22Rv1 (cell line): ENCODE results near the gene ABLIM2.
"Not testable (repeated sequence)": the region's sequence is repeated elsewhere in the genome, so short reads cannot be mapped to it uniquely, and the experiment has no call there.

ENCODE experiments used
- H3K27ac ChIP-seq: fragments of 450-650 bp; 2 replicates; pipeline ENCODE4 v1.5.1; 2017
- CTCF ChIP-seq: fragments of 450-650 bp; IDR thresholded peaks from 2 replicates; pipeline ENCODE4 v1.5.1; 2017; ENCODE audit warnings: mild to moderate bottlenecking
- ZFX ChIP-seq: fragments of 450-650 bp; IDR thresholded peaks from 2 replicates; pipeline ENCODE4 v1.6.1; 2017; ENCODE audit warnings: antibody characterized with exemption, borderline replicate concordance

The ABLIM2 gene

GRCh38 chr4:7944599-7945220 lies 213.9 kb downstream of the ABLIM2 start:
- H3K27ac ChIP-seq: no peak overlapping the region
- TF ChIP-seq CTCF (no peak), ZFX (no peak)

- not testable (repeated sequence) for H3K27ac ChIP-seq
Observed at GRCh38 chr4:7943688-7944087, 214.9 kb downstream of the ABLIM2 start.

DNA sequence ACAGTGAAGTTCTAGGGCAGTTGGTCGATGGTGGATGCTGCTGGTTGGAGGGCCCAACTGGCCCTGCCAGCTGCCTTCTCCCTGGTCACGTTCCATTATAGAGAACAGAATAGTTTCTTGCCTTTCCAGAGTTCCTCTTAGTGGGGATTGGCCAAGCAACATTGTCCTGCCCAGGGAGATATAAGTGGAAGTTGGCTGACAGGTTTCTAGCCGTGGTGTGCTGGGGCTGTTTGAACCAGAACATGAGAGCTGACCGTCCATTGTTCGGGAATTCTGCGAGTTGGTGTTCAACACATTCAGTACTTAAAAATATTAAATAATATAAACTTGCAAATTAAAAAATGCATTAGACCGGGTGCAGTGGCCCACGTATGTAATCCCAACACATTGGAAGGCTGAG lies 215.4 kb downstream of the ABLIM2 start:
- no peak overlapping the region for H3K27ac ChIP-seq
- no peak for TF ChIP-seq CTCF
- TF ChIP-seq ZFX: no peak

- no peak overlapping the region for H3K27ac ChIP-seq
- TF ChIP-seq CTCF: no peak
- TF ChIP-seq ZFX: no peak
Observed at GRCh38 chr4:7941965-7942496, 216.6 kb downstream of the ABLIM2 start.

DNA sequence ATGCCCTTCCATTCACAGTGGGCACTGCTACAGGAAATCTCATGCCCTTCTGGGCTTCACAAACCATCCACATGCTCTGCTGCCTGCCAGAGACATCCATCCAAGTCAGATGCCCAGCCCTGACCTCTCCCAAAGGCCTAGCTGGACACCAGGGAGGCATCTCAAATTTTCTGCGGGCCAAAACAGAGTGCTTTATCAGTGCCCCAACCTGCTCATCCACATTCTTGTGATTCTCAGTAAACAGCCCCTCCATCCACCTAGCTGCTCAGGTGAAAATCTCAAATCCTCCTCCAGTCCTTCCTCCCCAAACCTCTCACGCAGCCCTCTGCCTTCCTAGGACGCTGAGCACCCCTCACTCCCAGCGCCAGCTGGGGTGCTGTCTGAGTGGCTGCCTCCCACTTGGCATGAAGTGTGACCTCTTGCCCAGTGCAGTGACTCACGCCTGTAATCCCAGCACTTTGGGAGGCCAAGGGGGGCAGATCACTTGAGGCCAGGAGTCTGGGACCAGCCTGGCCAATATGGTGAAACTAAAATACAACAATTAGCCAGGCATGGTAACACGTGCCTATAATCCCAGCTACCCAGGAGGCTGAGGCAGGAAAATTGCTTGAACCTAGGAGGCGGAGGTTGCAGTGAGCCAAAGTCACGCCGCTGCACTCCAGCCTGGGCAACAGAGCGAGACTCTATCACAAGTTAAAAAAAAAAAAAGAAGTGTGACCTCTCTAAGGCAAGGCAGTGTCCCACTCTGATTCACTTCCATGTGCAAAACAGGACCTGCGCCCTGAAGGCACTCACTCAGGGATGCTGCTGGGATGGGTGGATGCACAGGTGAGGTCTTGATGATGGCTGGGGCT lies 217.3 kb downstream of the ABLIM2 start:
- TF ChIP-seq ZFX: no peak
- TF ChIP-seq CTCF: no peak

DNA sequence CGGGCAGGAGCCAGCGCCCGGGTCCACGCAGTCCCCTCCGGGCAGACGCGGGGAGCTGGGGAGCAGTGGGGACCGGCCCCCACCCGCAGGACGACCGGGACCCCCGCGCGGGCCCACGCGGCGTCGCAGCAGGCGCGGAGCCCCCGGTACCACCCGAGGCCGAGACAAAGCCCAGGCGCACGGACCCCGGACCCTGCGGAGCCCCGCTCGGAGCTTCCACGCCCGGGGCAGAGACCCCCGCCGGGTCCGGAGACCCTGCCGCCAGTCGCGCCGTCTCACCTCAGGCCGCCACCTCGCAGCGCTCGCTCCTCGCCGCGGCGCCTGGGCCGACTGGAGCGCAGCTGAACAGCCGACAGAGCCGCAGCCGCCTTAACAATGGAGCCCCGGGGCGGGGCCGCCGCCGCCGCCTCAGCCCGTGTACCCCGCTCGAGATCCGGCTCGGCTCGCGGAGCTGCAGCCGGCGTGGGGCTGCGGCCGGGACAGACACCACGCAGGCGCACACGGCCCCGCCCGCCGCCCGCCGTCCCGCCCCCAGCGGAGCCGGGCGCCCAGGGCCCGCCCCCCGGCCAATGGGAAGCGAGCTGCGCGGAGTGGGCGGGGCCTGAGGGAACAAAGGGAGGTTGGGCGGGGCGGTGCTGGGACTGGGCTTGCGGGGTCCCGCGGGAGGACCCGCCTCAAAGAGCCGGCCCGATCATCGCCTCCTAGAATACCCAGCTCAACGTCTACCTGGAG lies 219.1 kb downstream of the ABLIM2 start, which contains the start of gene AFAP1:
Gene AFAP1, minus strand, starts transcription at position 485 of the 732 bp plus-strand sequence. CDS start 67,783 bp downstream, outside the sequence.
- no peak for TF ChIP-seq CTCF
- TF ChIP-seq ZFX: no peak
- H3K27ac ChIP-seq: no peak within 1 kb of the TSS

More for the DNA sequence above, 217.3 kb downstream of the ABLIM2 start:
- H3K27ac ChIP-seq: no peak overlapping the region

GRCh38 chr4:7938609-7939376 lies 219.8 kb downstream of the ABLIM2 start:
- TF ChIP-seq CTCF: no peak
- no peak for TF ChIP-seq ZFX
- H3K27ac ChIP-seq: no peak overlapping the region
